ENCODE data around the gene ZFHX3. TPM values are rescaled to one million over a fixed set of nuclear protein-coding genes. Genes with fewer than 3 reads are reported as not detected.

ZFHX3 gene
- total RNA-seq, 4 donors from 2014 or later, result 9.1 to 34.0 (median 12.0) TPM

GRCh38 chr16:73064212-73064993, 16.5 kb upstream of the ZFHX3 start:
- H3K4me1 ChIP-seq, result peaks cover 0 to 12% of the 10 kb centered on the region in 2 donors
- no peaks in the 10 kb centered on the region for H3K36me3 ChIP-seq
- no peaks in the 10 kb centered on the region for H3K9me3 ChIP-seq
- no peaks in the 10 kb centered on the region for H3K27me3 ChIP-seq
- TF ChIP-seq CTCF (IDR thresholded peaks at IDR 0.05) (no peak), POLR2A (IDR thresholded peaks at IDR 0.05) (no peak)
- intact Hi-C loops (cut with DNase I; ENCODE audit: low total_unique reads), result loop anchor here (10.0 kb wide), 1 partner anchor 110 kb away; no protein-coding TSS in a partner anchor
- peak overlapping the region in 1 of 2 donors; percentile 10 for H3K4me3 ChIP-seq
- no peak for DNase-seq
- H3K27ac ChIP-seq, result peak overlapping the region; percentile 12 to 17

DNA sequence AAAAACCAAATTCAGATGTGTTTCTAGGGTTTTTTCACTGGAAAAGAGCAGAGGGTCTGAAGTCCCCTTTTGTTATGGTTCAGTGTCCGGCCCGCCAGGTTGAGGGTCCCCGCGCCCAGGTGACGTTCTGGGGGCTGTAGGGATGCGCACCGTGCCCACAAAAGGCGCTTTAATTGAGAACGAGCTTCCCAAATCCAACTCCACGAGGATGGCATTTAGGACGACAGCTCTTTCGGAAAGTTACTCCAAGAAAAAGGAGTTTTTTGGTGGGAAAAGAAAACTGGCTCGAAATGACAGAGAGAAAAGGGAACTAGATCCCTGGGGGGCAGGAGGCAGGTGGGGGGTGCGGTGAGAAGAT, 15.9 kb upstream of the ZFHX3 start:
- Histone ChIP-seq H3K27ac (peak overlapping the region; percentile 12 to 17), H3K36me3 (no peaks in the 10 kb centered on the region), H3K27me3 (no peaks in the 10 kb centered on the region), H3K4me1 (peaks cover 0 to 12% of the 10 kb centered on the region in 2 donors), H3K9me3 (no peaks in the 10 kb centered on the region), H3K4me3 (peak overlapping the region in 1 of 2 donors; percentile 10)
- TF ChIP-seq POLR2A (IDR thresholded peaks at IDR 0.05) (no peak), CTCF (IDR thresholded peaks at IDR 0.05) (no peak)
- DNase-seq, result no peak
- intact Hi-C loops (cut with DNase I; ENCODE audit: low total_unique reads), result loop anchor here (10.0 kb wide), 1 partner anchor 111 kb away; no protein-coding TSS in a partner anchor

- H3K4me3 ChIP-seq, result no peak overlapping the region
- TF ChIP-seq CTCF (IDR thresholded peaks at IDR 0.05) (no peak), POLR2A (IDR thresholded peaks at IDR 0.05) (no peak)
- no peak for DNase-seq
- H3K36me3 ChIP-seq, result no peaks in the 10 kb centered on the region
- no peaks in the 10 kb centered on the region for H3K27me3 ChIP-seq
- H3K9me3 ChIP-seq, result no peaks in the 10 kb centered on the region
- peaks cover 0 to 12% of the 10 kb centered on the region in 2 donors for H3K4me1 ChIP-seq
- intact Hi-C loops (cut with DNase I; ENCODE audit: low total_unique reads), result loop anchor here (10.0 kb wide), 1 partner anchor 112 kb away; no protein-coding TSS in a partner anchor
- H3K27ac ChIP-seq, result peak overlapping the region; percentile 12 to 17
These were observed 15.1 kb upstream of the ZFHX3 start for GRCh38 chr16:73062743-73063733.

GRCh38 chr16:73062001-73062616, 14.2 kb upstream of the ZFHX3 start:
- no peak for DNase-seq
- no peaks in the 10 kb centered on the region for H3K9me3 ChIP-seq
- peaks cover 0 to 9% of the 10 kb centered on the region in 2 donors for H3K4me1 ChIP-seq
- intact Hi-C loops (cut with DNase I; ENCODE audit: low total_unique reads), result loop anchor here (10.0 kb wide), 1 partner anchor 113 kb away; no protein-coding TSS in a partner anchor
- H3K4me3 ChIP-seq, result no peak overlapping the region
- no peaks in the 10 kb centered on the region for H3K36me3 ChIP-seq
- H3K27ac ChIP-seq, result no peak overlapping the region
- no peaks in the 10 kb centered on the region for H3K27me3 ChIP-seq
- TF ChIP-seq CTCF (IDR thresholded peaks at IDR 0.05) (no peak), POLR2A (IDR thresholded peaks at IDR 0.05) (no peak)

All from uterus (tissue), 4 donors.